GM12878 (cell line): ENCODE data around the gene RNF38. TPM values are rescaled to one million over a fixed set of nuclear protein-coding genes. Genes with fewer than 3 reads are reported as not detected.

Source experiments
- ATAC-seq: fragments of 200-7000 bp; cut with Tn5 transposase; 3 replicates; pipeline ENCODE4 v1.9.1; 2020; ENCODE audit warnings: mild to moderate bottlenecking, moderate library complexity
- BruUV-seq: library from RNA; stranded (reverse); fragments of 400-500 nt; replicated peaks from 2 replicates; lab custom pipeline; 2021; lab: Mats Ljungman, UMichigan
- CTCF ChIA-PET: fragments of 300-600 bp; sonication (Branson Sonifier 250); formaldehyde crosslinking; extraction: SDS; loops from one replicate; lab custom pipeline; 2021; ENCODE audit warnings: inconsistent platforms; lab: Yijun Ruan, JAX
- POLR2A ChIA-PET: fragments of 350-600 bp; formaldehyde crosslinking; extraction: SDS; loops from one replicate; lab custom pipeline; 2021; ENCODE audit warnings: inconsistent platforms; lab: Charles Lee
- RAD21 ChIA-PET: fragments of 300-600 bp; sonication (Branson Sonifier 250); formaldehyde crosslinking; loops from one replicate; lab custom pipeline; 2023; ENCODE audit warnings: antibody characterized with exemption; ENCODE audit not compliant: unreplicated experiment; lab: Charles Lee
- SMC1A ChIA-PET: fragments of 300-600 bp; sonication (Branson Sonifier 250); formaldehyde crosslinking; loops from one replicate; lab custom pipeline; 2023; ENCODE audit not compliant: unreplicated experiment, uncharacterized antibody; lab: Charles Lee
- DNase-seq: peaks from one replicate; pipeline ENCODE4 v3.0.0-alpha.2; 2011; ENCODE audit warnings: low read depth, low spot score
- FAIRE-seq: peaks from 3 replicates; lab custom pipeline; 2011; peaks lifted over from hg19 to GRCh38; lab: Jason Lieb, UNC
- H2AFZ ChIP-seq: 2 replicates; pipeline ENCODE4 v1.6.0; 2011; ENCODE audit warnings: low read depth, low read length, control low read depth; ENCODE audit not compliant: control insufficient read depth
- H3K27ac ChIP-seq: 2 replicates; pipeline ENCODE4 v1.5.1; 2011; ENCODE audit warnings: control low read depth; ENCODE audit not compliant: control insufficient read depth, insufficient read depth
- H3K27me3 ChIP-seq, 2 experiments: replicated peaks in 1 of 2; 2 replicates each; pipeline versions ENCODE4 v1.6.0 to v1.6.1; 2011; ENCODE audit warnings: low read length in 1 of 2; ENCODE audit not compliant: control insufficient read depth in 2 of 2, insufficient read depth in 2 of 2
- H3K36me3 ChIP-seq, 2 experiments: 2 replicates each; pipeline ENCODE4 v1.5.1; 2011; ENCODE audit warnings: low read length in 1 of 2; ENCODE audit not compliant: control insufficient read depth in 2 of 2, insufficient read depth in 2 of 2
- H3K4me1 ChIP-seq: 2 replicates; pipeline ENCODE4 v1.6.1; 2011; ENCODE audit warnings: mild to moderate bottlenecking, low read length, moderate library complexity, mixed read lengths; ENCODE audit not compliant: control insufficient read depth, insufficient read depth
- H3K4me2 ChIP-seq: 2 replicates; pipeline ENCODE4 v1.6.0; 2011; ENCODE audit warnings: control low read depth; ENCODE audit not compliant: control insufficient read depth, insufficient read depth
- H3K4me3 ChIP-seq: fragments of 200-600 bp; sonication (generic); 2 replicates; pipeline ENCODE4 v1.5.1; 2016
- H3K79me2 ChIP-seq: 2 replicates; pipeline ENCODE4 v1.6.0; 2011; ENCODE audit warnings: low read length; ENCODE audit not compliant: control insufficient read depth, insufficient read depth
- H3K9ac ChIP-seq: 2 replicates; pipeline ENCODE4 v1.8.0; 2011; ENCODE audit warnings: low read length, control low read depth, mixed read lengths; ENCODE audit not compliant: control insufficient read depth, insufficient read depth
- H3K9me3 ChIP-seq: replicated peaks from 3 replicates; pipeline ENCODE4 v1.5.1; 2011; ENCODE audit warnings: mild to moderate bottlenecking, low read length; ENCODE audit not compliant: control insufficient read depth, insufficient read depth
- H4K20me1 ChIP-seq: 2 replicates; pipeline ENCODE4 v1.6.0; 2011; ENCODE audit not compliant: control insufficient read depth, insufficient read depth
- HDAC6 ChIP-seq: fragments of 200-600 bp; sonication (generic); IDR thresholded peaks from one replicate; pipeline ENCODE4 v1.8.0; 2017; ENCODE audit warnings: antibody characterized with exemption; ENCODE audit not compliant: unreplicated experiment
- POLR2AphosphoS2 ChIP-seq: IDR thresholded peaks from 2 replicates; pipeline ENCODE4 v1.6.1; 2011; ENCODE audit warnings: low read depth, mild to moderate bottlenecking, low read length, improper control_type of control experiment, moderate library complexity
- POLR2AphosphoS5 ChIP-seq: IDR thresholded peaks from 2 replicates; pipeline ENCODE4 v1.6.1; 2011; ENCODE audit warnings: mild to moderate bottlenecking, low read length, inconsistent platforms
- RELA ChIP-seq: fragments of 450-650 bp; IDR thresholded peaks from 2 replicates; pipeline ENCODE4 v1.8.0; 2014; ENCODE audit warnings: borderline replicate concordance; ENCODE audit not compliant: partially characterized antibody
- SPI1 ChIP-seq: IDR thresholded peaks from 2 replicates; pipeline ENCODE4 v1.6.1; 2011; ENCODE audit warnings: low read depth, mild to moderate bottlenecking, low read length, moderate library complexity, borderline replicate concordance; ENCODE audit not compliant: insufficient read depth
- TCF12 ChIP-seq: IDR thresholded peaks from 2 replicates; pipeline ENCODE4 v1.6.1; 2011; ENCODE audit warnings: low read depth, mild to moderate bottlenecking, low read length
- ZBTB40 ChIP-seq: fragments of 450-650 bp; IDR thresholded peaks from 2 replicates; pipeline ENCODE4 v1.6.1; 2016; ENCODE audit warnings: mild to moderate bottlenecking, moderate library complexity, borderline replicate concordance
- ZNF217 ChIP-seq: fragments of 450-650 bp; IDR thresholded peaks from 2 replicates; pipeline ENCODE4 v1.6.1; 2017; ENCODE audit warnings: antibody characterized with exemption, mild to moderate bottlenecking
- WGBS: methylation state at CpG from one replicate; pipeline ENCODE4 v1.1.6; 2016; ENCODE audit warnings: low lambda C conversion rate; ENCODE audit not compliant: insufficient replicate concordance, insufficient coverage; ENCODE audit errors: missing lambda C conversion rate; 5-methylcytosine and 5-hydroxymethylcytosine counted together
- in situ Hi-C: fragments of 300-500 bp; cut with MboI; formaldehyde crosslinking; loops from 9 replicates; pipeline ENCODE4 v1.14.3; 2018; ENCODE audit warnings: mixed read lengths
- intact Hi-C: fragments of 100-400 bp; cut with micrococcal nuclease; formaldehyde crosslinking; loops from one replicate; pipeline ENCODE4 v1.14.2; 2022; ENCODE audit not compliant: unreplicated experiment
- polyA plus RNA-seq, 11 experiments: library from polyadenylated mRNA; depleted of rRNA in 4 of 11; unstranded in 6 of 11; stranded (reverse) in 5 of 11; fragments of >200 nt; fragmentation: Nextera tagmentation in 4 of 11; fragmentation: Illumina TruSeq in 1 of 11; extraction: Ambion mirVana in 4 of 11; extraction: Trizol in 1 of 11; gene quantifications; 1 replicate in 1 of 11; 2 replicates in 10 of 11; pipeline versions ENCODE4 v1.2.1 to v1.2.3, GENCODE V29; 2011 to 2016; ENCODE audit warnings: inconsistent platforms in 2 of 11, missing spikeins in 2 of 11, low read depth in 1 of 11
- total RNA-seq, 4 experiments: library from RNA; depleted of rRNA in 3 of 4; stranded (reverse); fragments of >200 nt in 3 of 4; fragmentation: Illumina TruSeq in 1 of 4; extraction: Trizol in 1 of 4; gene quantifications; 2 replicates each; pipeline versions ENCODE4 v1.2.1 to v1.2.3, GENCODE V29; 2013 to 2021
- TF ChIP-seq, protein P1 (sequence below): fragments of 450-650 bp; IDR thresholded peaks from 2 replicates; pipeline ENCODE4 v1.6.1; 2017; ENCODE audit warnings: low read depth, mild to moderate bottlenecking, moderate library complexity

The RNF38 gene
- total and polyA plus RNA-seq, 10 of the 15 experiments (the other 5 are each of a cell fraction or from before 2014, with no cell fraction given) = 5.1 to 34.7 (median 12.7) TPM

DNA sequence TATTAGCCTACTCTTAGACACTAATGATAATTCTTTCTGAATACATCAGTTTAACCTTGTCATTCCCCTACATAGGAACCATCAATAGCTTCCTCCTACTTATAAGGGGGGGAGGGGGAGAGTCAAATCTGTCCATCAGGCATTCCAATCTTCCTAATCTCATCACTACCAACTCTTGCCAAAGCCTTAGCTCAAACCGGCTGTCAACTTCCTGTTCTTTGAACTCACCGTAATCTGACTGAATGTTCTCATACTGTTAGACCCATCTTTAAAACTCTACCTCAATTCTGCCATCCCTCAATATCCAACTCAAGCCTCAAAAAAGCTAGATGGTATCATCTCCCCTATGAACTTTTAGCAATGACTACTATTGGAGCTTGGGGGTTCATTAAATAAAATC, 41.9 kb upstream of the RNF38 start:
- no TSS peak for BruUV-seq
- RAD21 ChIA-PET = interaction anchor here (0.7 to 1.5 kb wide), 3 partner anchors 34 to 331 kb away, joined by 3 to 4 read pairs (median 3); no protein-coding TSS in a partner anchor
- Histone ChIP-seq H3K4me2 (no peak overlapping the region), H3K9me3 (no peaks in the 10 kb centered on the region), H3K79me2 (peaks cover 14% of the 10 kb centered on the region), H3K27me3 (no peaks in the 10 kb centered on the region), H2AFZ (no peak overlapping the region), H3K4me1 (no peaks in the 10 kb centered on the region), H4K20me1 (no peaks in the 10 kb centered on the region), H3K4me3 (no peak overlapping the region), H3K9ac (no peak overlapping the region), H3K36me3 (no peaks in the 10 kb centered on the region), H3K27ac (no peak overlapping the region)
- intact Hi-C loops = no loop called here
- FAIRE-seq = no peak
- ATAC-seq = no peak
- POLR2A ChIA-PET = no interaction called here
- CTCF ChIA-PET = interaction anchor here (1.3 to 2.4 kb wide), 4 partner anchors 8 to 35 kb away, joined by 5 to 21 read pairs (median 6); no protein-coding TSS in a partner anchor
- SMC1A ChIA-PET = interaction anchor here (0.6 to 2.9 kb wide), 4 partner anchors 17 to 828 kb away, joined by 3 to 15 read pairs (median 4); no protein-coding TSS in a partner anchor
- 75% methylated on average over 2 of the region's 2 CpGs for WGBS
- TF ChIP-seq RELA = no peak
- TF ChIP-seq POLR2AphosphoS2 = no peak
- no peak for TF ChIP-seq ZNF217
- no peak for TF ChIP-seq ZBTB40
- TF ChIP-seq HDAC6 = no peak
- no peak for TF ChIP-seq SPI1
- TF ChIP-seq, protein P1, sequence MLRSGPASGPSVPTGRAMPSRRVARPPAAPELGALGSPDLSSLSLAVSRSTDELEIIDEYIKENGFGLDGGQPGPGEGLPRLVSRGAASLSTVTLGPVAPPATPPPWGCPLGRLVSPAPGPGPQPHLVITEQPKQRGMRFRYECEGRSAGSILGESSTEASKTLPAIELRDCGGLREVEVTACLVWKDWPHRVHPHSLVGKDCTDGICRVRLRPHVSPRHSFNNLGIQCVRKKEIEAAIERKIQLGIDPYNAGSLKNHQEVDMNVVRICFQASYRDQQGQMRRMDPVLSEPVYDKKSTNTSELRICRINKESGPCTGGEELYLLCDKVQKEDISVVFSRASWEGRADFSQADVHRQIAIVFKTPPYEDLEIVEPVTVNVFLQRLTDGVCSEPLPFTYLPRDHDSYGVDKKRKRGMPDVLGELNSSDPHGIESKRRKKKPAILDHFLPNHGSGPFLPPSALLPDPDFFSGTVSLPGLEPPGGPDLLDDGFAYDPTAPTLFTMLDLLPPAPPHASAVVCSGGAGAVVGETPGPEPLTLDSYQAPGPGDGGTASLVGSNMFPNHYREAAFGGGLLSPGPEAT = no peak
- no peak for TF ChIP-seq TCF12
- no peak for TF ChIP-seq POLR2AphosphoS5
- DNase-seq = no peak
- in situ Hi-C loops = no loop called here
